K562 (cell line): ENCODE measurements around the gene ALOX12. TPM values are rescaled to one million over a fixed set of nuclear protein-coding genes. Genes with fewer than 3 reads are reported as not detected.

ENCODE experiments used
- ARID3B ChIP-seq: fragments of 250-450 bp; sonication (Bioruptor Pico); IDR thresholded peaks from 2 replicates; pipeline ENCODE4 v1.4.0; 2020; ENCODE audit warnings: borderline replicate concordance
- ATF7 ChIP-seq: fragments of 450-650 bp; IDR thresholded peaks from 2 replicates; pipeline ENCODE4 v1.7.1; 2014; ENCODE audit warnings: mild to moderate bottlenecking, moderate library complexity
- CBX5 ChIP-seq: IDR thresholded peaks from 2 replicates; pipeline ENCODE4 v1.6.1; 2014; ENCODE audit warnings: low read depth, borderline replicate concordance
- HNRNPK ChIP-seq: fragments of 200-400 bp; formaldehyde crosslinking; IDR thresholded peaks from one replicate; pipeline ENCODE4 v1.6.1; 2018; ENCODE audit warnings: mild to moderate bottlenecking, low read depth, low read length; ENCODE audit not compliant: poor library complexity, severe bottlenecking
- HNRNPUL1 ChIP-seq: fragments of 200-400 bp; formaldehyde crosslinking; IDR thresholded peaks from 2 replicates; pipeline ENCODE4 v1.6.1; 2017; ENCODE audit warnings: low read length
- MAFK ChIP-seq: IDR thresholded peaks from 2 replicates; pipeline ENCODE4 v1.6.1; 2011; ENCODE audit warnings: low read length, improper control_type of control experiment
- MED1 ChIP-seq: sonication (generic); formaldehyde crosslinking; IDR thresholded peaks from 2 replicates; pipeline ENCODE4 v1.8.1; 2023; ENCODE audit warnings: missing genetic modification reagents, borderline replicate concordance
- MGA ChIP-seq: fragments of 450-650 bp; IDR thresholded peaks from 2 replicates; pipeline ENCODE4 v1.6.1; 2016; ENCODE audit warnings: mild to moderate bottlenecking, moderate library complexity
- NR2C2 ChIP-seq, 2 experiments: fragments of 200-800 bp in 1 of 2; sonication (Bioruptor generic) in 1 of 2; sonication (generic) in 1 of 2; formaldehyde crosslinking in 1 of 2; IDR thresholded peaks; 2 replicates each; pipeline versions ENCODE4 v1.6.1 to v1.8.0; 2016 to 2022; ENCODE audit warnings: mild to moderate bottlenecking in 1 of 2, missing compliant biosample characterization in 1 of 2, missing genetic modification characterization in 1 of 2, missing genetic modification reagents in 1 of 2
- SP2 ChIP-seq: IDR thresholded peaks from 2 replicates; pipeline ENCODE4 v1.6.1; 2011; ENCODE audit warnings: mild to moderate bottlenecking, low read depth, low read length, moderate library complexity; ENCODE audit not compliant: poor library complexity, severe bottlenecking; ENCODE audit errors: extremely low read depth
- TSC22D4 ChIP-seq: fragments of 450-650 bp; IDR thresholded peaks from 2 replicates; pipeline ENCODE4 v1.6.1; 2016; ENCODE audit warnings: missing genetic modification characterization, missing biosample characterization, control low read depth
- ZNF174 ChIP-seq: fragments of 250-450 bp; sonication (Bioruptor Pico); IDR thresholded peaks from 2 replicates; pipeline ENCODE4 v1.4.0; 2020; ENCODE audit warnings: mild to moderate bottlenecking
- ZNF79 ChIP-seq: fragments of 250-450 bp; sonication (Bioruptor Pico); IDR thresholded peaks from 2 replicates; pipeline ENCODE4 v1.4.0; 2020; ENCODE audit warnings: low read depth, mild to moderate bottlenecking, moderate library complexity
- polyA plus RNA-seq, 8 experiments: library from polyadenylated mRNA; depleted of rRNA in 4 of 8; stranded (reverse) in 5 of 8; unstranded in 3 of 8; fragments of >200 nt; fragmentation: Nextera tagmentation in 2 of 8; fragmentation: Illumina TruSeq in 1 of 8; extraction: Ambion mirVana in 2 of 8; extraction: Trizol in 1 of 8; gene quantifications; 2 replicates each; pipeline versions ENCODE4 v1.2.1 to v1.2.3, GENCODE V29; 2011 to 2014; ENCODE audit warnings: inconsistent platforms in 1 of 8, missing spikeins in 1 of 8
- total RNA-seq, 7 experiments: library from RNA; depleted of rRNA in 6 of 7; stranded (reverse); fragments of >200 nt in 6 of 7; fragmentation: Illumina TruSeq in 2 of 7; extraction: Trizol in 2 of 7; gene quantifications; 2 replicates each; pipeline versions ENCODE4 v1.2.1 to v1.2.3, GENCODE V29; 2011 to 2021; ENCODE audit warnings: low replicate concordance in 1 of 7
- TF ChIP-seq, protein P1 (sequence below): fragments of 450-650 bp; formaldehyde crosslinking; conservative IDR thresholded peaks from 2 replicates; pipeline ENCODE4 v1.4.0; 2022; ENCODE audit warnings: mild to moderate bottlenecking, missing genetic modification characterization

ALOX12 gene
- total and polyA plus RNA-seq, 9 of the 15 experiments (the other 6 are each of a cell fraction or from before 2014, with no cell fraction given) = 0.09 to 1.1 (median 0.47) TPM; not detected in 1

- TF ChIP-seq MGA = no peak
- TF ChIP-seq ZNF174 (CRISPR knock-in tag) = no peak
- no peak for TF ChIP-seq TSC22D4
- no peak for TF ChIP-seq NR2C2 (CRISPR knock-in tag; IDR thresholded peaks at IDR 0.05)
- TF ChIP-seq NR2C2 (tag; IDR thresholded peaks at IDR 0.05) = no peak
- TF ChIP-seq MED1 = no peak
- TF ChIP-seq SP2 = no peak
- TF ChIP-seq ZNF79 (CRISPR knock-in tag) = no peak
- TF ChIP-seq HNRNPUL1 = no peak
- no peak for TF ChIP-seq ARID3B (CRISPR knock-in tag)
- peak; percentile 92 for TF ChIP-seq MAFK
- peak; percentile 18; the same call in 1 of the 2 replicates for TF ChIP-seq ATF7
- no peak for TF ChIP-seq CBX5
- TF ChIP-seq HNRNPK = no peak
- TF ChIP-seq, protein P1, sequence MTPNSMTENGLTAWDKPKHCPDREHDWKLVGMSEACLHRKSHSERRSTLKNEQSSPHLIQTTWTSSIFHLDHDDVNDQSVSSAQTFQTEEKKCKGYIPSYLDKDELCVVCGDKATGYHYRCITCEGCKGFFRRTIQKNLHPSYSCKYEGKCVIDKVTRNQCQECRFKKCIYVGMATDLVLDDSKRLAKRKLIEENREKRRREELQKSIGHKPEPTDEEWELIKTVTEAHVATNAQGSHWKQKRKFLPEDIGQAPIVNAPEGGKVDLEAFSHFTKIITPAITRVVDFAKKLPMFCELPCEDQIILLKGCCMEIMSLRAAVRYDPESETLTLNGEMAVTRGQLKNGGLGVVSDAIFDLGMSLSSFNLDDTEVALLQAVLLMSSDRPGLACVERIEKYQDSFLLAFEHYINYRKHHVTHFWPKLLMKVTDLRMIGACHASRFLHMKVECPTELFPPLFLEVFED (CRISPR knock-in tag) = no peak
Observed at GRCh38 chr17:6969323-6969726, 26.5 kb upstream of the ALOX12 start (continued).
